H54 (cell line): ENCODE data around the gene DIPK1B.
"Not testable (repeated sequence)": the region's sequence is repeated elsewhere in the genome, so short reads cannot be mapped to it uniquely, and the experiment has no call there.

Experiments
- DNase-seq: peaks from one replicate; pipeline ENCODE4 v3.0.0; 2011; ENCODE audit warnings: low spot score, mixed read lengths; ENCODE audit not compliant: insufficient read length
- FAIRE-seq: peaks from 3 replicates; lab custom pipeline; 2011; peaks lifted over from hg19 to GRCh38; lab: Jason Lieb, UNC
- POLR2A ChIP-seq: IDR thresholded peaks from 2 replicates; pipeline ENCODE4 v1.6.1; 2011; ENCODE audit warnings: low read depth, mild to moderate bottlenecking, low read length

Gene DIPK1B

GRCh38 chr9:136751814-136752213 is 39.4 kb downstream of the DIPK1B start:
- TF ChIP-seq POLR2A = no peak
- no peak for DNase-seq
- no peak for FAIRE-seq

- DNase-seq = no peak
- TF ChIP-seq POLR2A = no peak
- FAIRE-seq = no peak
These were observed 41.1 kb downstream of the DIPK1B start for GRCh38 chr9:136753371-136754058.

GRCh38 chr9:136754059-136754572 is 41.7 kb downstream of the DIPK1B start:
- no peak for FAIRE-seq
- no peak for TF ChIP-seq POLR2A
- no peak for DNase-seq

- DNase-seq = no peak
- no peak for FAIRE-seq
- TF ChIP-seq POLR2A = no peak
These were observed 42.4 kb downstream of the DIPK1B start for GRCh38 chr9:136754626-136755301.

- FAIRE-seq, DNase-seq: not testable (repeated sequence)
These were observed 43.1 kb downstream of the DIPK1B start for GRCh38 chr9:136755302-136756133.

GRCh38 chr9:136756134-136756438 is 43.7 kb downstream of the DIPK1B start:
- FAIRE-seq (no peak), DNase-seq (no peak)
- no peak for TF ChIP-seq POLR2A

GRCh38 chr9:136756836-136757235 is 44.5 kb downstream of the DIPK1B start:
- no peak for DNase-seq
- FAIRE-seq = no peak
- TF ChIP-seq POLR2A = no peak

- no peak for FAIRE-seq
- DNase-seq = no peak
- no peak for TF ChIP-seq POLR2A
These were observed 45.0 kb downstream of the DIPK1B start for GRCh38 chr9:136757328-136757727.

GRCh38 chr9:136757751-136758140 is 45.4 kb downstream of the DIPK1B start:
- FAIRE-seq (no peak), DNase-seq (no peak)
- TF ChIP-seq POLR2A = no peak

GRCh38 chr9:136759001-136759400 is 46.6 kb downstream of the DIPK1B start:
- TF ChIP-seq POLR2A = no peak
- no peak for FAIRE-seq
- no peak for DNase-seq

- DNase-seq = no peak
- no peak for TF ChIP-seq POLR2A
- no peak for FAIRE-seq
These were observed 47.3 kb downstream of the DIPK1B start for GRCh38 chr9:136759436-136760325.

GRCh38 chr9:136760424-136760823 is 48.1 kb downstream of the DIPK1B start:
- FAIRE-seq = no peak
- DNase-seq = no peak
- TF ChIP-seq POLR2A = no peak

GRCh38 chr9:136760834-136761544 is 48.6 kb downstream of the DIPK1B start:
- FAIRE-seq (peak; percentile 90), DNase-seq (peak; percentile 90)
